ENCODE results near the gene SF3A1.

GRCh38 chr22:30386960-30387827, 30.5 kb upstream of the SF3A1 start, which contains the start of gene RNF215:
- TF ChIP-seq POLR2A (IDR thresholded peaks at IDR 0.05; ENCODE audit: low read depth, low read length) (no peak), POLR2AphosphoS5 (IDR thresholded peaks at IDR 0.05; ENCODE audit: low read depth, low read length) (no peak)

Data from GM12892 (cell line).